Gastroesophageal sphincter (tissue), 4 donors: ENCODE results near the gene ADIPOR2. TPM values are rescaled to one million over a fixed set of nuclear protein-coding genes. Genes with fewer than 3 reads are reported as not detected.

Source experiments
- ATAC-seq: fragments of 150-250 bp; one replicate; pipeline ENCODE4 v1.9.1; 2016; ENCODE audit warnings: mild to moderate bottlenecking, moderate library complexity
- H3K27ac ChIP-seq, 4 donors: fragments of 200-600 bp; sonication (generic) in 3 of 4; 1 replicate in 3 of 4; 2 replicates in 1 of 4; pipeline ENCODE4 v1.5.1; 2016 to 2019
- H3K27me3 ChIP-seq: fragments of 200-600 bp; sonication (generic); one replicate; pipeline ENCODE4 v1.5.1; 2019
- H3K36me3 ChIP-seq, 2 donors: fragments of 200-600 bp; sonication (generic); one replicate each; pipeline ENCODE4 v1.5.1; 2019; ENCODE audit warnings: control low read depth in 1 of 2
- H3K4me1 ChIP-seq, 3 donors: fragments of 200-600 bp; sonication (generic); 1 replicate in 2 of 3; 2 replicates in 1 of 3; pipeline ENCODE4 v1.5.1; 2016 to 2019; ENCODE audit warnings: control low read depth in 2 of 3
- H3K4me3 ChIP-seq, 2 donors: fragments of 200-600 bp; sonication (generic); one replicate each; pipeline ENCODE4 v1.5.1; 2019; ENCODE audit warnings: mild to moderate bottlenecking in 1 of 2, moderate library complexity in 1 of 2
- H3K9me3 ChIP-seq, 3 donors: fragments of 200-600 bp; sonication (generic); one replicate each; pipeline ENCODE4 v1.5.1; 2017 to 2019; ENCODE audit warnings: control low read depth in 2 of 3
- EP300 ChIP-seq: sonication (generic); formaldehyde crosslinking; IDR thresholded peaks from one replicate; pipeline ENCODE4 v1.6.1; 2017; ENCODE audit warnings: antibody characterized with exemption, mild to moderate bottlenecking
- POLR2A ChIP-seq, 2 donors: fragments of 450-650 bp; IDR thresholded peaks; one replicate each; pipeline ENCODE4 v1.6.1; 2017; ENCODE audit warnings: antibody characterized with exemption in 2 of 2, mild to moderate bottlenecking in 2 of 2, moderate library complexity in 1 of 2
- POLR2AphosphoS5 ChIP-seq: sonication (generic); formaldehyde crosslinking; IDR thresholded peaks from one replicate; pipeline ENCODE4 v1.6.1; 2017; ENCODE audit warnings: antibody characterized with exemption
- WGBS, 2 donors: methylation state at CpG; one replicate each; pipeline ENCODE4 v1.1.5; 2018; ENCODE audit warnings: low coverage in 1 of 2; 5-methylcytosine and 5-hydroxymethylcytosine counted together
- total RNA-seq, 4 donors: library from RNA; depleted of rRNA; stranded (reverse); fragments of >200 nt; gene quantifications; one replicate each; pipeline ENCODE4 v1.1.0, GENCODE V29; 2016
- TF ChIP-seq, protein P1 (sequence below), 4 experiments: fragments of 200-600 bp in 2 of 4; fragments of 450-650 bp in 2 of 4; sonication (generic) in 1 of 4; IDR thresholded peaks; one replicate each; pipeline ENCODE4 v1.5.1; 2017 to 2019; ENCODE audit warnings: antibody characterized with exemption in 4 of 4, mild to moderate bottlenecking in 2 of 4, moderate library complexity in 2 of 4

ADIPOR2 gene
- total RNA-seq, 4 donors from 2014 or later: 26.6 to 37.9 (median 33.4) TPM

DNA sequence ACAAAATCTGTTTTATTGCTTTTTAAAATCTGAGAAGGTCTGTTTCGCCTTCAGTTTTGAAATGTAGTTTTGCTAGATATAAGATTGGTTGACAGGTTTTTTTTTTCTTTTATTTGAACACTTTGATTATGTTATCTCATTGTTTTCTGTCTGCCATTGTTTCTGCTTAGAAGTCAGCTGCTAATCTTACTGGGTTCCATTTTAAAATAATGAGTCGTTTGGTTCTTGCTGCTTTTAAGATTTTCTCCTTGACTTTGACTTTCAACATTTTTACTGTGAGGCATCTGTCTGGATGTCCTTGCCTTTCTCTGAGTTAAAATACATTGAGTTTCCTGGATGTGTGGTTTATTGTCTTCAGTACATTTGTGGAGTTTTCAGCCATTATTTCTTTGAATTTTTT is 56.7 kb downstream of the ADIPOR2 start:
- TF ChIP-seq, protein P1, sequence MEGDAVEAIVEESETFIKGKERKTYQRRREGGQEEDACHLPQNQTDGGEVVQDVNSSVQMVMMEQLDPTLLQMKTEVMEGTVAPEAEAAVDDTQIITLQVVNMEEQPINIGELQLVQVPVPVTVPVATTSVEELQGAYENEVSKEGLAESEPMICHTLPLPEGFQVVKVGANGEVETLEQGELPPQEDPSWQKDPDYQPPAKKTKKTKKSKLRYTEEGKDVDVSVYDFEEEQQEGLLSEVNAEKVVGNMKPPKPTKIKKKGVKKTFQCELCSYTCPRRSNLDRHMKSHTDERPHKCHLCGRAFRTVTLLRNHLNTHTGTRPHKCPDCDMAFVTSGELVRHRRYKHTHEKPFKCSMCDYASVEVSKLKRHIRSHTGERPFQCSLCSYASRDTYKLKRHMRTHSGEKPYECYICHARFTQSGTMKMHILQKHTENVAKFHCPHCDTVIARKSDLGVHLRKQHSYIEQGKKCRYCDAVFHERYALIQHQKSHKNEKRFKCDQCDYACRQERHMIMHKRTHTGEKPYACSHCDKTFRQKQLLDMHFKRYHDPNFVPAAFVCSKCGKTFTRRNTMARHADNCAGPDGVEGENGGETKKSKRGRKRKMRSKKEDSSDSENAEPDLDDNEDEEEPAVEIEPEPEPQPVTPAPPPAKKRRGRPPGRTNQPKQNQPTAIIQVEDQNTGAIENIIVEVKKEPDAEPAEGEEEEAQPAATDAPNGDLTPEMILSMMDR (IDR thresholded peaks at IDR 0.05): no peak
- no peak for TF ChIP-seq EP300
- no peak for TF ChIP-seq POLR2AphosphoS5
- TF ChIP-seq POLR2A (IDR thresholded peaks at IDR 0.05): no peak
- Histone ChIP-seq H3K9me3 (peaks cover 0 to 15% (median 0%) of the 10 kb centered on the region in 3 donors), H3K27ac (no peak overlapping the region), H3K27me3 (no peaks in the 10 kb centered on the region), H3K36me3 (peaks cover 0 to 10% of the 10 kb centered on the region in 2 donors), H3K4me3 (no peak overlapping the region), H3K4me1 (peaks cover 0 to under 1% (median 0%) of the 10 kb centered on the region in 3 donors)
- WGBS, 2 donors: 92 to 95% methylated on average over 2 of the region's 2 CpGs
- no peak for ATAC-seq

DNA sequence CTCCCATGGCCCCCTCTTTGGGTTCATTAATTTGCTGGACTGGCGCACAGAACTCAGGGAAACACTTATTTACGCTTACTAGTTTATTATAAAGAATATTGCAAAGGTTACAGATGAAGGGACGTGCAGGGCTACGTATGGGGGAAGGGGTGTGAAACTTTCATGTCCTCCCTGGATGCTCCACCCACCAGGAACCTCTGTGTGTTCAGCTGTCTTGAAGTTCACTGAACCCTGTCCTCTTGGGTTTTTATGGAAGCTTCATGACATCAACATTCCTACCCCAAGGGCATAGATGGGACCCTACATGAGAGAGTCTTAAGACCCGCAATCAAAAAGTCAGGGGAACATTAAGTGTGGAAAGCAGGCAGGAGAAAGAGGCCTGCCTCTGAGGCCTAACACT is 58.1 kb downstream of the ADIPOR2 start:
- Histone ChIP-seq H3K27ac (no peak overlapping the region), H3K4me1 (peaks cover 0 to 10% (median 0%) of the 10 kb centered on the region in 3 donors), H3K4me3 (no peak overlapping the region), H3K36me3 (peaks cover 0 to 10% of the 10 kb centered on the region in 2 donors), H3K27me3 (no peaks in the 10 kb centered on the region), H3K9me3 (peaks cover 0 to 15% (median 0%) of the 10 kb centered on the region in 3 donors)
- 88 to 100% methylated on average over 2 to 4 of the region's 5 CpGs for WGBS, 2 donors
- TF ChIP-seq POLR2A (IDR thresholded peaks at IDR 0.05): no peak
- TF ChIP-seq, protein P1 (IDR thresholded peaks at IDR 0.05): no peak
- no peak for ATAC-seq

DNA sequence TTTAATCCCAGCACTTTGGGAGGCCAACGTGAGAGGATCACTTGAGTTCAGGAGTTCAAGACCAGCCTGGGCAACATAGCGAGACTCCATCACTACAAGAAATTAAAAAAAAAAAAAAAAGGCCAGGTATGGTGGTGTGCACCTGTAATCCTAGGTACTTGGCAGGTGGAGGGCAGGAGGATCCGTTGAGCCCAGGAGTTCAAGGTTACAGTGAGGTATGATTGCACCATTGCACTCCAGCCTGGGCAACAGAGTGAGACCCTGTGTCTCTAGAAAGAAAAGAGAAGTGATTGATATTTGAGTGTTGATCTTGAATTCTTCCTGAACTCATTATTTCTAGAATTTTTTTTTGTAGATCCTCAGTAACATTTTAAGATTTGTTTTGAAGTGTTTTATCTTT is 59.4 kb downstream of the ADIPOR2 start:
- H3K27ac ChIP-seq: no peak overlapping the region
- H3K27me3 ChIP-seq: no peaks in the 10 kb centered on the region
- 92 to 97% methylated on average over 1 to 3 of the region's 3 CpGs for WGBS, 2 donors
- peaks cover 0 to 10% (median 0%) of the 10 kb centered on the region in 3 donors for H3K4me1 ChIP-seq
- peaks cover 0 to 16% of the 10 kb centered on the region in 2 donors for H3K36me3 ChIP-seq
- ATAC-seq: no peak
- no peak overlapping the region for H3K4me3 ChIP-seq
- no peak for TF ChIP-seq POLR2AphosphoS5
- TF ChIP-seq EP300: no peak
- no peak for TF ChIP-seq POLR2A (IDR thresholded peaks at IDR 0.05)
- TF ChIP-seq, protein P1 (IDR thresholded peaks at IDR 0.05): no peak
- H3K9me3 ChIP-seq: peaks cover 0 to 15% (median 0%) of the 10 kb centered on the region in 3 donors

GRCh38 chr12:1758376-1758775 is 67.5 kb downstream of the ADIPOR2 start:
- Histone ChIP-seq H3K36me3 (peaks cover 0 to 34% of the 10 kb centered on the region in 2 donors), H3K9me3 (no peaks in the 10 kb centered on the region), H3K4me1 (peaks cover 0 to 28% (median 0%) of the 10 kb centered on the region in 3 donors), H3K27me3 (no peaks in the 10 kb centered on the region), H3K4me3 (no peak overlapping the region), H3K27ac (no peak overlapping the region)
- 89 to 94% methylated on average over 2 of the region's 2 CpGs for WGBS, 2 donors
- TF ChIP-seq, protein P1 (IDR thresholded peaks at IDR 0.05): no peak
- TF ChIP-seq POLR2A (IDR thresholded peaks at IDR 0.05): no peak
- TF ChIP-seq EP300: no peak
- TF ChIP-seq POLR2AphosphoS5: no peak
- no peak for ATAC-seq

- ATAC-seq: no peak
- H3K4me3 ChIP-seq: no peak overlapping the region
- peaks cover 0 to 26% (median 0%) of the 10 kb centered on the region in 3 donors for H3K4me1 ChIP-seq
- 0 to 23% methylated on average over 2 to 4 of the region's 4 CpGs for WGBS, 2 donors
- H3K27ac ChIP-seq: no peak overlapping the region
- H3K9me3 ChIP-seq: no peaks in the 10 kb centered on the region
- H3K36me3 ChIP-seq: peaks cover 0 to 34% of the 10 kb centered on the region in 2 donors
- no peaks in the 10 kb centered on the region for H3K27me3 ChIP-seq
- TF ChIP-seq, protein P1 (IDR thresholded peaks at IDR 0.05): no peak
- TF ChIP-seq EP300 (no peak), POLR2A (IDR thresholded peaks at IDR 0.05) (no peak), POLR2AphosphoS5 (no peak)
Observed at GRCh38 chr12:1758887-1759286, 68.0 kb downstream of the ADIPOR2 start.
